GM12878 (cell line): ENCODE measurements around the gene NUDCD2. TPM values are rescaled to one million over a fixed set of nuclear protein-coding genes. Genes with fewer than 3 reads are reported as not detected.
A peak's percentile ranks its signal among the peaks of the same experiment; 100 is the strongest.

ENCODE experiments used
- ATAC-seq: fragments of 200-7000 bp; cut with Tn5 transposase; 3 replicates; pipeline ENCODE4 v1.9.1; 2020; ENCODE audit warnings: mild to moderate bottlenecking, moderate library complexity
- Bru-seq: library from RNA; stranded (reverse); fragments of 400-500 nt; gene quantifications from one replicate; lab custom pipeline; 2021; lab: Mats Ljungman, UMichigan
- BruChase-seq, 2 experiments: library from RNA; stranded (reverse); fragments of 400-500 nt; gene quantifications; one replicate each; lab custom pipeline; 2021; lab: Mats Ljungman, UMichigan
- BruUV-seq: library from RNA; stranded (reverse); fragments of 400-500 nt; replicated peaks from 2 replicates; lab custom pipeline; 2021; lab: Mats Ljungman, UMichigan
- CTCF ChIA-PET: fragments of 300-600 bp; sonication (Branson Sonifier 250); formaldehyde crosslinking; extraction: SDS; loops from one replicate; lab custom pipeline; 2021; ENCODE audit warnings: inconsistent platforms; lab: Yijun Ruan, JAX
- POLR2A ChIA-PET: fragments of 350-600 bp; formaldehyde crosslinking; extraction: SDS; loops from one replicate; lab custom pipeline; 2021; ENCODE audit warnings: inconsistent platforms; lab: Charles Lee
- RAD21 ChIA-PET: fragments of 300-600 bp; sonication (Branson Sonifier 250); formaldehyde crosslinking; loops from one replicate; lab custom pipeline; 2023; ENCODE audit warnings: antibody characterized with exemption; ENCODE audit not compliant: unreplicated experiment; lab: Charles Lee
- SMC1A ChIA-PET: fragments of 300-600 bp; sonication (Branson Sonifier 250); formaldehyde crosslinking; loops from one replicate; lab custom pipeline; 2023; ENCODE audit not compliant: unreplicated experiment, uncharacterized antibody; lab: Charles Lee
- DNase-seq: peaks from one replicate; pipeline ENCODE4 v3.0.0-alpha.2; 2011; ENCODE audit warnings: low read depth, low spot score
- FAIRE-seq: peaks from 3 replicates; lab custom pipeline; 2011; peaks lifted over from hg19 to GRCh38; lab: Jason Lieb, UNC
- H2AFZ ChIP-seq: 2 replicates; pipeline ENCODE4 v1.6.0; 2011; ENCODE audit warnings: low read depth, low read length, control low read depth; ENCODE audit not compliant: control insufficient read depth
- H3K27ac ChIP-seq: 2 replicates; pipeline ENCODE4 v1.5.1; 2011; ENCODE audit warnings: control low read depth; ENCODE audit not compliant: control insufficient read depth, insufficient read depth
- H3K27me3 ChIP-seq, 2 experiments: replicated peaks in 1 of 2; 2 replicates each; pipeline versions ENCODE4 v1.6.0 to v1.6.1; 2011; ENCODE audit warnings: low read length in 1 of 2; ENCODE audit not compliant: control insufficient read depth in 2 of 2, insufficient read depth in 2 of 2
- H3K36me3 ChIP-seq, 2 experiments: 2 replicates each; pipeline ENCODE4 v1.5.1; 2011; ENCODE audit warnings: low read length in 1 of 2; ENCODE audit not compliant: control insufficient read depth in 2 of 2, insufficient read depth in 2 of 2
- H3K4me1 ChIP-seq: 2 replicates; pipeline ENCODE4 v1.6.1; 2011; ENCODE audit warnings: mild to moderate bottlenecking, low read length, moderate library complexity, mixed read lengths; ENCODE audit not compliant: control insufficient read depth, insufficient read depth
- H3K4me2 ChIP-seq: 2 replicates; pipeline ENCODE4 v1.6.0; 2011; ENCODE audit warnings: control low read depth; ENCODE audit not compliant: control insufficient read depth, insufficient read depth
- H3K4me3 ChIP-seq: fragments of 200-600 bp; sonication (generic); 2 replicates; pipeline ENCODE4 v1.5.1; 2016
- H3K79me2 ChIP-seq: 2 replicates; pipeline ENCODE4 v1.6.0; 2011; ENCODE audit warnings: low read length; ENCODE audit not compliant: control insufficient read depth, insufficient read depth
- H3K9ac ChIP-seq: 2 replicates; pipeline ENCODE4 v1.8.0; 2011; ENCODE audit warnings: low read length, control low read depth, mixed read lengths; ENCODE audit not compliant: control insufficient read depth, insufficient read depth
- H3K9me3 ChIP-seq: replicated peaks from 3 replicates; pipeline ENCODE4 v1.5.1; 2011; ENCODE audit warnings: mild to moderate bottlenecking, low read length; ENCODE audit not compliant: control insufficient read depth, insufficient read depth
- H4K20me1 ChIP-seq: 2 replicates; pipeline ENCODE4 v1.6.0; 2011; ENCODE audit not compliant: control insufficient read depth, insufficient read depth
- EED ChIP-seq: sonication (generic); IDR thresholded peaks from 2 replicates; pipeline ENCODE4 v1.6.1; 2016; ENCODE audit warnings: antibody characterized with exemption, low read depth
- GABPA ChIP-seq: IDR thresholded peaks from 2 replicates; pipeline ENCODE4 v1.6.1; 2014; ENCODE audit warnings: antibody characterized with exemption, low read depth, mild to moderate bottlenecking, inconsistent platforms
- HDAC2 ChIP-seq: fragments of 200-600 bp; sonication (generic); IDR thresholded peaks from 2 replicates; pipeline ENCODE4 v1.6.1; 2017
- HDAC6 ChIP-seq: fragments of 200-600 bp; sonication (generic); IDR thresholded peaks from one replicate; pipeline ENCODE4 v1.8.0; 2017; ENCODE audit warnings: antibody characterized with exemption; ENCODE audit not compliant: unreplicated experiment
- HDGF ChIP-seq: fragments of 450-650 bp; IDR thresholded peaks from 2 replicates; pipeline ENCODE4 v1.6.1; 2016; ENCODE audit warnings: antibody characterized with exemption
- RAD51 ChIP-seq: fragments of 450-650 bp; IDR thresholded peaks from 2 replicates; pipeline ENCODE4 v1.6.1; 2016; ENCODE audit warnings: moderate library complexity, mild to moderate bottlenecking, inconsistent platforms
- SMAD5 ChIP-seq: IDR thresholded peaks from 2 replicates; pipeline ENCODE4 v1.6.1; 2016; ENCODE audit warnings: antibody characterized with exemption, low read depth
- SUZ12 ChIP-seq: fragments of 200-600 bp; sonication (generic); IDR thresholded peaks from one replicate; pipeline ENCODE4 v1.6.1; 2018; ENCODE audit warnings: antibody characterized with exemption, mild to moderate bottlenecking; ENCODE audit not compliant: unreplicated experiment
- YY1 ChIP-seq: IDR thresholded peaks from 2 replicates; pipeline ENCODE4 v1.6.1; 2011; ENCODE audit warnings: low read depth, mild to moderate bottlenecking, low read length
- ZNF207 ChIP-seq: fragments of 450-650 bp; IDR thresholded peaks from 2 replicates; pipeline ENCODE4 v1.6.1; 2014; ENCODE audit warnings: antibody characterized with exemption, mild to moderate bottlenecking, borderline replicate concordance
- ZNF217 ChIP-seq: fragments of 450-650 bp; IDR thresholded peaks from 2 replicates; pipeline ENCODE4 v1.6.1; 2017; ENCODE audit warnings: antibody characterized with exemption, mild to moderate bottlenecking
- WGBS: methylation state at CpG from one replicate; pipeline ENCODE4 v1.1.6; 2016; ENCODE audit warnings: low lambda C conversion rate; ENCODE audit not compliant: insufficient replicate concordance, insufficient coverage; ENCODE audit errors: missing lambda C conversion rate; 5-methylcytosine and 5-hydroxymethylcytosine counted together
- in situ Hi-C: fragments of 300-500 bp; cut with MboI; formaldehyde crosslinking; loops from 9 replicates; pipeline ENCODE4 v1.14.3; 2018; ENCODE audit warnings: mixed read lengths
- intact Hi-C: fragments of 100-400 bp; cut with micrococcal nuclease; formaldehyde crosslinking; loops from one replicate; pipeline ENCODE4 v1.14.2; 2022; ENCODE audit not compliant: unreplicated experiment
- long read RNA-seq, 2 experiments: library from polyadenylated mRNA; unstranded; transcript quantifications; one replicate each; pipeline ENCODE4 v2.0.0, GENCODE V29; 2019 to 2020
- polyA minus RNA-seq, 3 experiments: library from RNA; depleted of rRNA, polyadenylated mRNA; stranded (reverse); fragments of >200 nt; gene quantifications; 2 replicates each; pipeline ENCODE4 v1.2.3, GENCODE V29; 2011
- polyA plus RNA-seq, 11 experiments: library from polyadenylated mRNA; depleted of rRNA in 4 of 11; unstranded in 6 of 11; stranded (reverse) in 5 of 11; fragments of >200 nt; fragmentation: Nextera tagmentation in 4 of 11; fragmentation: Illumina TruSeq in 1 of 11; extraction: Ambion mirVana in 4 of 11; extraction: Trizol in 1 of 11; gene quantifications; 1 replicate in 1 of 11; 2 replicates in 10 of 11; pipeline versions ENCODE4 v1.2.1 to v1.2.3, GENCODE V29; 2011 to 2016; ENCODE audit warnings: inconsistent platforms in 2 of 11, missing spikeins in 2 of 11, low read depth in 1 of 11
- total RNA-seq, 4 experiments: library from RNA; depleted of rRNA in 3 of 4; stranded (reverse); fragments of >200 nt in 3 of 4; fragmentation: Illumina TruSeq in 1 of 4; extraction: Trizol in 1 of 4; gene quantifications; 2 replicates each; pipeline versions ENCODE4 v1.2.1 to v1.2.3, GENCODE V29; 2013 to 2021
- TF ChIP-seq, protein P1 (sequence below): fragments of 150-350 bp; IDR thresholded peaks from 2 replicates; pipeline ENCODE4 v1.6.1; 2016; ENCODE audit warnings: low read depth, low read length
- TF ChIP-seq, protein P2 (sequence below): fragments of 450-650 bp; IDR thresholded peaks from 2 replicates; pipeline ENCODE4 v1.6.1; 2017; ENCODE audit warnings: borderline replicate concordance

The NUDCD2 gene, protein sequence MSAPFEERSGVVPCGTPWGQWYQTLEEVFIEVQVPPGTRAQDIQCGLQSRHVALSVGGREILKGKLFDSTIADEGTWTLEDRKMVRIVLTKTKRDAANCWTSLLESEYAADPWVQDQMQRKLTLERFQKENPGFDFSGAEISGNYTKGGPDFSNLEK
- total RNA-seq (2013; cell fraction: nucleolus; rRNA removed): 38.4 and 41.6 TPM in 2 replicates
- total RNA-seq (2014; rRNA removed) (23.7 and 24.1 TPM in 2 replicates), total RNA-seq (2014; rRNA removed; fragmentation: Illumina TruSeq; extraction: Trizol) (20.7 and 25.3 TPM in 2 replicates), total RNA-seq (2021) (50.4 and 53.9 TPM in 2 replicates), polyA plus RNA-seq (2011; rRNA removed) (25.0 and 50.1 TPM in 2 replicates), polyA plus RNA-seq (2014; fragmentation: Illumina TruSeq; extraction: Trizol) (21.8 and 24.0 TPM in 2 replicates), polyA plus RNA-seq (2014; fragmentation: Nextera tagmentation; extraction: Ambion mirVana) (10 to 100 TPM in 1 of 2 experiments, 1 to 10 TPM in 1; 9.1 to 18.1 TPM), polyA plus RNA-seq (2014; rRNA removed) (19.5 and 22.5 TPM in 2 replicates), polyA plus RNA-seq (2016; fragmentation: Nextera tagmentation; extraction: Ambion mirVana) (100 to 1,000 TPM; 114 to 133 TPM), polyA minus RNA-seq (2011; rRNA and poly(A)+ RNA removed) (7.6 and 11.0 TPM in 2 replicates), Bru-seq, nascent RNA (percentile 73 among the genes with signal in this experiment), BruChase-seq, experiment 1, labeled RNA remaining after a 6-hour chase (percentile 65 among the genes with signal in this experiment), BruChase-seq, experiment 2, labeled RNA remaining after a 2-hour chase (percentile 65 among the genes with signal in this experiment)
- 4.3 TPM for polyA plus RNA-seq (2011; ENCODE audit: low read depth)
- polyA plus RNA-seq (2011; cell fraction: cytosol; rRNA removed): 7.3 and 7.8 TPM in 2 replicates
- 11.5 and 12.9 TPM in 2 replicates for polyA plus RNA-seq (2011; cell fraction: nucleus; rRNA removed)
- polyA plus RNA-seq (2012): 23.8 TPM in 2 replicates
- 4.5 and 11.9 TPM in 2 replicates for polyA minus RNA-seq (2011; cell fraction: cytosol; rRNA and poly(A)+ RNA removed)
- 10.6 and 16.1 TPM in 2 replicates for polyA minus RNA-seq (2011; cell fraction: nucleus; rRNA and poly(A)+ RNA removed)
- long read RNA-seq, experiment 1, full-length matches to known transcripts: 53 of 65 reads
- long read RNA-seq, experiment 1, partial matches to known transcripts: 2 of 65 reads
- long read RNA-seq, experiment 1, other reads (novel, unspliced or antisense): 10 of 65 reads
- long read RNA-seq, experiment 2, full-length matches to known transcripts: 202 of 246 reads
- long read RNA-seq, experiment 2, partial matches to known transcripts: 1 of 246 reads
- long read RNA-seq, experiment 2, other reads (novel, unspliced or antisense): 43 of 246 reads

DNA sequence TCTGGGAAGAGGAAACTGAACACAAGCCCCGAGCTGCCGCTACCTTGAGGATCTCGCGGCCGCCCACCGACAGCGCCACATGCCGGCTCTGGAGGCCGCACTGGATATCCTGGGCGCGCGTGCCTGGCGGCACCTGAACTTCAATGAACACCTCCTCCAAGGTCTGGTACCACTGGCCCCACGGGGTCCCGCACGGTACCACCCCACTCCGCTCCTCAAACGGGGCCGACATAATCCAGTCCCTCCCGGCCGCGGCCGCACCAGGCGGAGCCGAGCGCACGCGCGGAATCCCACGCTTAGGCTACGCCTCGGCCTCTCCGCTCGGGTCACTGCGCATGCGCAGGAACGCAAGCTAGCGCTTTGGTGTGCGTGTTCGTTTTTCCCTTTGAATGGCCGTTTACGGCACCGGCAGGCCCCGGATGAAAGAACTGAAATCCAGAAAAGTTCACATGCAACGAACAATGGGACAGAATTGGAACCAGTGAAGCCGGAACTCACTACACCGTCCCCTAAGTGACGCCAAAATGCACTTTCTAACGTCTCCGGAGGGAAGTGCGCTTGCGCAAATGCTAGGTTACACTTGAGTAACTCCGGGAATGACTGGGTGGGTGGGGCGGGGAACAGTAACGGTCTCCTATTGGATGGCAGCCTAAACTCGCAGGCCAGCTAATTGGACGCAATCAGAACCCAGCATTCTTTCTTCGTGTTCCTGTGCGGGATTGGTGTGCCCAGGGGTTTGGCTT is at the start of gene NUDCD2:
Gene NUDCD2, minus strand, starts transcription at position 284 of the 743 bp plus-strand sequence. Its CDS starts 52 bp downstream, at position 232.
- H3K27ac ChIP-seq: peak within 1 kb of the TSS; percentile 99
- H3K36me3 ChIP-seq: peaks cover 0 to 2% of the 10 kb centered on the region in 2 experiments; a peak in 1 of 4 replicates
- in situ Hi-C loops: no loop called here
- no peaks in the 10 kb centered on the region for H3K27me3 ChIP-seq
- DNase-seq (peak; percentile 96), ATAC-seq (peak; percentile 87), FAIRE-seq (peak; percentile 98)
- H3K9ac ChIP-seq: peak within 1 kb of the TSS; percentile 96
- H3K9me3 ChIP-seq: no peaks in the 10 kb centered on the region; the same call in 2 of the 3 replicates
- H3K4me3 ChIP-seq: peak within 1 kb of the TSS; percentile 91
- no TSS peak for BruUV-seq
- H3K4me1 ChIP-seq: no peaks in the 10 kb centered on the region; the same call in 1 of the 2 replicates
- POLR2A ChIA-PET: interaction anchor here (0.7 to 9.1 kb wide), 8 partner anchors 10 to 48 kb away, joined by 3 to 181 read pairs (median 13); partner anchors contain the start of genes CCNG1 and MAT2B
- H3K4me2 ChIP-seq: peak within 1 kb of the TSS; percentile 68
- H2AFZ ChIP-seq: peak within 1 kb of the TSS; percentile 99
- WGBS: under 1% methylated on average over 59 of the region's 59 CpGs
- intact Hi-C loops: loop anchor here (1.0 kb wide), 3 partner anchors 20 to 45 kb away; partner anchors contain the start of genes CCNG1 and MAT2B
- peaks cover 73% of the 10 kb centered on the region for H3K79me2 ChIP-seq
- RAD21 ChIA-PET: interaction anchor here (0.7 to 6.2 kb wide), 6 partner anchors 20 to 76 kb away, joined by 3 to 78 read pairs (median 4); partner anchors contain the start of genes CCNG1 and MAT2B
- SMC1A ChIA-PET: interaction anchor here (0.9 to 9.3 kb wide), 11 partner anchors 8 to 47 kb away, joined by 3 to 142 read pairs (median 5); partner anchors contain the start of genes CCNG1 and MAT2B
- CTCF ChIA-PET: interaction anchor here (0.6 to 6.6 kb wide), 9 partner anchors 14 to 51 kb away, joined by 3 to 74 read pairs (median 7); partner anchors contain the start of genes CCNG1 and MAT2B
- no peaks in the 10 kb centered on the region for H4K20me1 ChIP-seq
- TF ChIP-seq SUZ12 (no peak), ZNF207 (peak; percentile 93; the same call in 1 of the 2 replicates), HDAC6 (no peak), ZNF217 (no peak), SMAD5 (peak; percentile 87), EED (peak; percentile 37; the same call in 1 of the 2 replicates), YY1 (peak; percentile 41; the same call in 1 of the 2 replicates), GABPA (no peak), RAD51 (no peak), HDGF (0 out of 2 replicates have a peak, but pooled peaks have one; percentile 50), HDAC2 (no peak)
- TF ChIP-seq, protein P1, sequence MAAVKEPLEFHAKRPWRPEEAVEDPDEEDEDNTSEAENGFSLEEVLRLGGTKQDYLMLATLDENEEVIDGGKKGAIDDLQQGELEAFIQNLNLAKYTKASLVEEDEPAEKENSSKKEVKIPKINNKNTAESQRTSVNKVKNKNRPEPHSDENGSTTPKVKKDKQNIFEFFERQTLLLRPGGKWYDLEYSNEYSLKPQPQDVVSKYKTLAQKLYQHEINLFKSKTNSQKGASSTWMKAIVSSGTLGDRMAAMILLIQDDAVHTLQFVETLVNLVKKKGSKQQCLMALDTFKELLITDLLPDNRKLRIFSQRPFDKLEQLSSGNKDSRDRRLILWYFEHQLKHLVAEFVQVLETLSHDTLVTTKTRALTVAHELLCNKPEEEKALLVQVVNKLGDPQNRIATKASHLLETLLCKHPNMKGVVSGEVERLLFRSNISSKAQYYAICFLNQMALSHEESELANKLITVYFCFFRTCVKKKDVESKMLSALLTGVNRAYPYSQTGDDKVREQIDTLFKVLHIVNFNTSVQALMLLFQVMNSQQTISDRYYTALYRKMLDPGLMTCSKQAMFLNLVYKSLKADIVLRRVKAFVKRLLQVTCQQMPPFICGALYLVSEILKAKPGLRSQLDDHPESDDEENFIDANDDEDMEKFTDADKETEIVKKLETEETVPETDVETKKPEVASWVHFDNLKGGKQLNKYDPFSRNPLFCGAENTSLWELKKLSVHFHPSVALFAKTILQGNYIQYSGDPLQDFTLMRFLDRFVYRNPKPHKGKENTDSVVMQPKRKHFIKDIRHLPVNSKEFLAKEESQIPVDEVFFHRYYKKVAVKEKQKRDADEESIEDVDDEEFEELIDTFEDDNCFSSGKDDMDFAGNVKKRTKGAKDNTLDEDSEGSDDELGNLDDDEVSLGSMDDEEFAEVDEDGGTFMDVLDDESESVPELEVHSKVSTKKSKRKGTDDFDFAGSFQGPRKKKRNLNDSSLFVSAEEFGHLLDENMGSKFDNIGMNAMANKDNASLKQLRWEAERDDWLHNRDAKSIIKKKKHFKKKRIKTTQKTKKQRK: no peak
- TF ChIP-seq, protein P2, sequence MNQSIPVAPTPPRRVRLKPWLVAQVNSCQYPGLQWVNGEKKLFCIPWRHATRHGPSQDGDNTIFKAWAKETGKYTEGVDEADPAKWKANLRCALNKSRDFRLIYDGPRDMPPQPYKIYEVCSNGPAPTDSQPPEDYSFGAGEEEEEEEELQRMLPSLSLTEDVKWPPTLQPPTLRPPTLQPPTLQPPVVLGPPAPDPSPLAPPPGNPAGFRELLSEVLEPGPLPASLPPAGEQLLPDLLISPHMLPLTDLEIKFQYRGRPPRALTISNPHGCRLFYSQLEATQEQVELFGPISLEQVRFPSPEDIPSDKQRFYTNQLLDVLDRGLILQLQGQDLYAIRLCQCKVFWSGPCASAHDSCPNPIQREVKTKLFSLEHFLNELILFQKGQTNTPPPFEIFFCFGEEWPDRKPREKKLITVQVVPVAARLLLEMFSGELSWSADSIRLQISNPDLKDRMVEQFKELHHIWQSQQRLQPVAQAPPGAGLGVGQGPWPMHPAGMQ: no peak
